K562 (cell line): ENCODE data around the gene HGFAC. TPM values are rescaled to one million over a fixed set of nuclear protein-coding genes. Genes with fewer than 3 reads are reported as not detected.

Experiments
- ARID3A ChIP-seq: IDR thresholded peaks from 2 replicates; pipeline ENCODE4 v1.6.1; 2012; ENCODE audit warnings: low read depth, low read length, improper control_type of control experiment, borderline replicate concordance
- ATF2 ChIP-seq: sonication (generic); formaldehyde crosslinking; IDR thresholded peaks from 2 replicates; pipeline ENCODE4 v1.8.1; 2022; ENCODE audit warnings: missing genetic modification reagents
- CEBPZ ChIP-seq: fragments of 150-350 bp; IDR thresholded peaks from 2 replicates; pipeline ENCODE4 v1.6.1; 2014; ENCODE audit warnings: low read depth, mild to moderate bottlenecking, low read length, borderline replicate concordance
- CTCFL ChIP-seq: IDR thresholded peaks from 2 replicates; pipeline ENCODE4 v1.6.1; 2011; ENCODE audit warnings: borderline replicate concordance, low read depth, mild to moderate bottlenecking, moderate library complexity, low read length; ENCODE audit not compliant: insufficient read depth, poor library complexity, severe bottlenecking
- CXXC5 ChIP-seq: fragments of 250-450 bp; sonication (Bioruptor Pico); IDR thresholded peaks from 2 replicates; pipeline ENCODE4 v1.8.0; 2022; ENCODE audit warnings: inconsistent platforms, mild to moderate bottlenecking, moderate library complexity
- FOXJ3 ChIP-seq: sonication (generic); formaldehyde crosslinking; IDR thresholded peaks from 2 replicates; pipeline ENCODE4 v1.4.0; 2020; ENCODE audit warnings: mild to moderate bottlenecking, missing genetic modification reagents
- GTF2E2 ChIP-seq: fragments of 200-800 bp; sonication (Bioruptor generic); IDR thresholded peaks from 2 replicates; pipeline ENCODE4 v1.6.1; 2016; ENCODE audit warnings: missing genetic modification characterization, missing compliant biosample characterization
- HCFC1 ChIP-seq: IDR thresholded peaks from 2 replicates; pipeline ENCODE4 v1.6.1; 2012; ENCODE audit warnings: low read depth, low read length, improper control_type of control experiment
- KAT2B ChIP-seq: IDR thresholded peaks from one replicate; pipeline ENCODE4 v1.6.1; 2012; ENCODE audit warnings: low read depth, mild to moderate bottlenecking, control low read depth, inconsistent platforms, low read length, moderate library complexity
- KDM5B ChIP-seq: fragments of 200-600 bp; sonication (generic); IDR thresholded peaks from 2 replicates; pipeline ENCODE4 v1.6.1; 2012; ENCODE audit warnings: low read depth, mild to moderate bottlenecking, moderate library complexity, low read length, control low read depth, inconsistent platforms; ENCODE audit not compliant: insufficient replicate concordance
- RAD21 ChIP-seq, 2 experiments: fragments of 250-450 bp in 1 of 2; fragments of 450-650 bp in 1 of 2; sonication (Bioruptor Pico) in 1 of 2; formaldehyde crosslinking in 1 of 2; IDR thresholded peaks in 1 of 2; conservative IDR thresholded peaks in 1 of 2; 2 replicates each; pipeline versions ENCODE4 v1.4.0 to v1.8.0; 2020 to 2022; ENCODE audit warnings: mild to moderate bottlenecking in 2 of 2, moderate library complexity in 1 of 2
- SIN3A ChIP-seq, 2 experiments: fragments of 150-350 bp in 1 of 2; IDR thresholded peaks; 2 replicates each; pipeline ENCODE4 v1.6.1; 2011 to 2016; ENCODE audit warnings: borderline replicate concordance in 2 of 2, low read depth in 2 of 2, low read length in 2 of 2, mild to moderate bottlenecking in 2 of 2, moderate library complexity in 2 of 2; ENCODE audit not compliant: control insufficient read depth in 1 of 2
- TBL1XR1 ChIP-seq, 2 experiments: IDR thresholded peaks; 2 replicates each; pipeline ENCODE4 v1.6.1; 2012; ENCODE audit warnings: improper control_type of control experiment in 2 of 2, low read length in 2 of 2, mild to moderate bottlenecking in 1 of 2
- TBP ChIP-seq: optimal IDR thresholded peaks from 2 replicates; pipeline ENCODE3; 2011; ENCODE audit warnings: low read depth, low read length, improper control_type of control experiment
- ZBTB5 ChIP-seq: fragments of 450-650 bp; IDR thresholded peaks from 2 replicates; pipeline ENCODE4 v1.6.1; 2017; ENCODE audit warnings: antibody characterized with exemption
- ZNF696 ChIP-seq: fragments of 250-450 bp; sonication (Bioruptor Pico); conservative IDR thresholded peaks from 2 replicates; pipeline ENCODE4 v1.4.0; 2020; ENCODE audit warnings: mild to moderate bottlenecking, moderate library complexity
- polyA plus RNA-seq, 8 experiments: library from polyadenylated mRNA; depleted of rRNA in 4 of 8; stranded (reverse) in 5 of 8; unstranded in 3 of 8; fragments of >200 nt; fragmentation: Nextera tagmentation in 2 of 8; fragmentation: Illumina TruSeq in 1 of 8; extraction: Ambion mirVana in 2 of 8; extraction: Trizol in 1 of 8; gene quantifications; 2 replicates each; pipeline versions ENCODE4 v1.2.1 to v1.2.3, GENCODE V29; 2011 to 2014; ENCODE audit warnings: inconsistent platforms in 1 of 8, missing spikeins in 1 of 8
- total RNA-seq, 7 experiments: library from RNA; depleted of rRNA in 6 of 7; stranded (reverse); fragments of >200 nt in 6 of 7; fragmentation: Illumina TruSeq in 2 of 7; extraction: Trizol in 2 of 7; gene quantifications; 2 replicates each; pipeline versions ENCODE4 v1.2.1 to v1.2.3, GENCODE V29; 2011 to 2021; ENCODE audit warnings: low replicate concordance in 1 of 7

The HGFAC gene
- total and polyA plus RNA-seq, 9 of the 15 experiments (the other 6 are each of a cell fraction or from before 2014, with no cell fraction given), result 0.13 TPM; not detected in 8

- TF ChIP-seq SIN3A (IDR thresholded peaks at IDR 0.05; ENCODE audit: borderline replicate concordance in 2 of 2, control insufficient read depth in 1 of 2, low read depth in 2 of 2, low read length in 2 of 2) (no peak), HCFC1 (0 out of 2 replicates have a peak, but pooled peaks have one; percentile 36), GTF2E2 (tag) (no peak), FOXJ3 (CRISPR knock-in tag) (no peak), RAD21 (CRISPR knock-in tag; conservative IDR thresholded peaks at IDR 0.05 in 1 of 2, IDR thresholded peaks at IDR 0.05 in 1 of 2) (peak; percentile 7 to 54; a peak in 2 of 4 replicates), CEBPZ (no peak), KAT2B (peak; percentile 68), CTCFL (peak; percentile 98), ZBTB5 (no peak), TBP (no peak), KDM5B (no peak), CXXC5 (CRISPR knock-in tag) (0 out of 2 replicates have a peak, but pooled peaks have one; percentile 18), ATF2 (CRISPR knock-in tag) (no peak), ZNF696 (CRISPR knock-in tag) (no peak), ARID3A (no peak), TBL1XR1 (IDR thresholded peaks at IDR 0.05; ENCODE audit: low read length in 2 of 2) (no peak)
These were observed 10.6 kb downstream of the HGFAC start (continued) for GRCh38 chr4:3452376-3452775.
